ENCODE results near the gene ATG9A.

The ATG9A gene

GRCh38 chr2:219175928-219176817 lies 53.3 kb downstream of the ATG9A start:
- DNase-seq: peak; percentile 71

GRCh38 chr2:219175486-219175885 lies 54.0 kb downstream of the ATG9A start:
- no peak for DNase-seq

DNA sequence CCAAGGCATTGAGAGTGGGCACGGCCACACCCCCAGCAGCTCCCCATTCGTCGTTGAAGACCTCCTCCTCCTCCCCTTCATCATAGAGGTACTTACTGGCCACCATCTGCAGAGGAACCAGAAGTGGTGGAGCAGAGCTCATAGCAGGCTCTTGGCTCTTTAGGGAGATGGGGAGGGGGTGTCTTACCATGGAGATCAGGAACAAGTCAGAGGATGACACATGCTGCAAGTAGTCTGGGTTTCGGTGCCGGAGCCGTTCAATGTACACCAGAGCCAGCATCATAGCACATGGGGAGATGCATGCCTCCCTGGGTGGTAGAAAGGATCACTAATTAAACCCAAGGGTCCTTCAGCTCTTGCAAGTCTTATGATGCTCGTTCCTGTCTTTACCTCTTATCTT lies 54.6 kb downstream of the ATG9A start:
- DNase-seq: no peak

DNA sequence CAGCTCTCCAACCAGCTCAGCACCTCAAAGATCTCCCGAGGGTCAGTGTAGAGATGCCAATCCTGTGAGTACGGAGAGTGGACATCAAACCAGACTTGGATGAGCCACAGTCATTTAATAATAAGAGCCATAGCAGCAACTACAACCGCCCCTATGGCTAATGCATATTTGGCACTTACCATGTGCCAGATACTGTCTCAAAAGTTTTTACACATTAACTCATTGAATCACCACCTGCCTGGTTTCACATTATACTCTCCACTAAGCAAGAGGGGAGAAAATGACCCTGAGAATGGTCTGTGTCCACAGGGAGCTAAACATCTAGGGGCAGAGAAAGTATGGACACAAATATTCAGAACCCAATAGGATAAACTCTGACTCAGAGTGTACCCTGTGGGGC lies 55.3 kb downstream of the ATG9A start:
- no peak for DNase-seq

- no peak for DNase-seq
Observed at GRCh38 chr2:219173176-219173575, 56.3 kb downstream of the ATG9A start.

DNA sequence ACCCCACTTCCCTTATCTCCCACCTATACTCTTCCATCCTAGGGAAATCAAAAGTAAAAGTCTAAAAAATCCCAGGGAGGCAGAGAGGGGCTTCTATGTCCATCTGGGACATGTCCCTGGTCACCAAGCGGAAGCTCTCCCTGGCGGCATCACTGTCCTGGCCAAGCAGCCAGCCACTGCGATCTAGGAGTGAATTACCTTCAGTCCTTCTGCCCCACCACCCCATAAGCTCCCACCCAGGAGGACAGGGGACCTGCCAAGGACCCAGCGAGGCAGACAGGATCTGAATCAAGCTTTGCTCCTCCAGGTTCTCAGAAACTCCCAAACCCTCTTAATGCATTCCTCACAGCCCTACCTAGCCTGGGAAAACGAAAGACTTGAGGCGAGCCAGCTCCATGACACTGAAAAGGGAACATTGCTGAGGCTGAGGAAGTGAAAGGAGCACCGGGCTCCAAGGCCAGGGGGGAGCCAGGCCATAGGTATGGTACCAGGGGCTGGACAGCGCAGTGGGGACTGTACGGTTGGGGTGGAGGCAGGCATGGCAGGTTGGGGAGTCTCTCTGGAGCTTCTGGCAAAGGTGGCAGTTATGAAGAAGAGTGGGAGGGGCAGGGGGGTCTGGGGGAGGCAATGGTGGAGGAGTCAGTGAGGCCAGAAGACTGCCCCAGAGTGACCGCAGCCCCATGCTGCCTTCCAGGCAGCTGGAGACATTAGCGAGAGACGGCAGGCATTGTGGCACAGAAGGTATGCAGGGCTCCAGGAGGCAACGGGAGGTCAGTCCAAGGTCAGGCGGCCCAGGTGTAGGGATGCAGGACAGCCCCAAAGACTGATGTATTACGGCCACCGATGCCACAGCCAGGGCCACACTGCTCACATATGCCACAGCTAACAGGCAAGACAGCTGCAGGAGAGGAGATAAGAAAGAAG lies 56.9 kb downstream of the ATG9A start:
- DNase-seq: no peak

DNA sequence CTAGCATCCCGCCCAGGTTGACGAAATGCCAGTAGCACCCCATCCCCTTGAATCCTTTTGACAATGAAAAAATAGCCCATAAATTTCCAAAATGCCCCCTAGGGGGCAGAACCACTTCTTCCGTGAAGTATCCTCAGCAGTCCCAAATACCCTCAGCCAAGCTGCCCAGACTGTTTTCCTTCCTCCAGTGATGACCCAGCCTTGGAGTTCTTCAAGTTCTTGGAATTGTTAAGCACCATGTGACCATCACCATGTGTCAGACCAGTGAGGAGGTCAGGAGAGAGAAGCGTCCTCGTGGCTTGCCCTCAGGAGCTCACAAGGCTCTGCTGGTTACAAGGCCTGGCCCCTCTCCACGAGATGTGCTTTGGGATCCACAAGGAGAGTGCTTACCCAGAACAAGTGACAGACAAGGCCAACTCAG lies 58.2 kb downstream of the ATG9A start:
- peak; percentile 11 for DNase-seq

- DNase-seq: no peak
Observed at GRCh38 chr2:219169930-219170654, 59.3 kb downstream of the ATG9A start, which contains the start of gene SLC23A3. Gene SLC23A3, minus strand, starts transcription at chr2:219170029. Its CDS starts 45 bp downstream, at chr2:219169984.

Data from COR-L47 (cell line).